UCSD-AML1 (cell line): ENCODE data around the gene ATP2B2.

Source experiments
- DNase-seq: peaks from one replicate; lab custom pipeline; 2025; ENCODE audit not compliant: unreplicated experiment; lab: John Stamatoyannopoulos, UW

The ATP2B2 gene

GRCh38 chr3:10471054-10471688, 34.2 kb downstream of the ATP2B2 start:
- DNase-seq: no peak

GRCh38 chr3:10470120-10471053, 35.0 kb downstream of the ATP2B2 start:
- DNase-seq: no peak

- no peak for DNase-seq
Observed at GRCh38 chr3:10469441-10470119, 35.8 kb downstream of the ATP2B2 start.

GRCh38 chr3:10468613-10469354, 36.6 kb downstream of the ATP2B2 start:
- DNase-seq: no peak

GRCh38 chr3:10467904-10468612, 37.3 kb downstream of the ATP2B2 start:
- no peak for DNase-seq

GRCh38 chr3:10467204-10467603, 38.2 kb downstream of the ATP2B2 start:
- DNase-seq: no peak

GRCh38 chr3:10466186-10466585, 39.2 kb downstream of the ATP2B2 start:
- no peak for DNase-seq

- no peak for DNase-seq
Observed at GRCh38 chr3:10465161-10465560, 40.2 kb downstream of the ATP2B2 start.

GRCh38 chr3:10463533-10464434, 41.6 kb downstream of the ATP2B2 start:
- no peak for DNase-seq

GRCh38 chr3:10462641-10463532, 42.5 kb downstream of the ATP2B2 start:
- DNase-seq: no peak

- no peak for DNase-seq
Observed at GRCh38 chr3:10460951-10461545, 44.3 kb downstream of the ATP2B2 start.

GRCh38 chr3:10459954-10460754, 45.2 kb downstream of the ATP2B2 start:
- DNase-seq: peak; percentile 77

GRCh38 chr3:10457560-10457959, 47.8 kb downstream of the ATP2B2 start:
- DNase-seq: no peak

- no peak for DNase-seq
Observed at GRCh38 chr3:10456981-10457380, 48.4 kb downstream of the ATP2B2 start.

GRCh38 chr3:10455545-10455914, 49.9 kb downstream of the ATP2B2 start:
- DNase-seq: no peak

- DNase-seq: no peak
Observed at GRCh38 chr3:10454907-10455544, 50.4 kb downstream of the ATP2B2 start.
